Measurements from ENCODE around the gene SH3BP1.

SH3BP1 gene

DNA sequence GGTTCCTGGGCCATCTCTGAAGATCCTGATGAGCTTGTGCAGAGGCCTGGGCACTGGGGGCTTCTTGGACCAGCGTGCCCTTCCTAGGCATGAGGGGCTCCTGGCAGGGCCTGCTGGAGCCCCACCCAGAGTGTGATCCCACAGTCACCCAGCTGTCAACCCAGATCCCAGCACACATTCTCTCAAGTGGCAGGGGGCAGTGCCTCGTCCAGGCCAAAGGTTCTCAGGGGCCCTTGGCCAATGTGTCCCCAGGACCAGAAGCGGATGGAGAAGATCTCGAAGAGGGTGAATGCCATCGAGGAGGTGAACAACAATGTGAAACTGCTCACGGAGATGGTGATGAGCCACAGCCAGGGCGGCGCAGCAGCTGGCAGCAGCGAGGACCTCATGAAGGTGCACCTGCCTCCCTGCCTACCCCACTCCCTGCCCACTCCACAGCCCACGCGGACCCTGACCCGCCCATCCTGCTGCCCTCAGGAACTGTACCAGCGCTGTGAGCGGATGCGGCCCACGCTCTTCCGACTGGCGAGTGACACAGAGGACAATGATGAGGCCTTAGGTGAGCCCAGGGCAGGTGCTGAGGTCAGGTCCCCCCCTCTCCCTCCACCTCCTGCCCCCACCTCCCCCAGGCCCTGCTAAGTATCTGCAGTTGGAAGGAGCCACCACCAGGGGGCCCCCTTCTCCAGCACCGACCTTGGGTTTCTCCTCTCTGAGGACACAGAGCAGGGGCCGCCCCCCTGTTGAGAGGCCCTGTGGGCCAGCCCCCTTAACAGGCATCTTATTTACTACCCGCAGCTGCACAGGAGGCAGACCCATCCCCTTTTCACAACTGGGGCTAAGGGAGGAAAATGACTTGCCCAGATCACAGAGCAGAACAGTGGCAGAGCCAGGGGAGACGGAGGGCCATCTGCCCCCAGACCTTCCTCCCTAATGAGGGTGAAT lies 16.1 kb upstream of the SH3BP1 start:
- Histone ChIP-seq H3K27me3 (ENCODE audit: control insufficient read depth, insufficient read depth, low read length) (no peaks in the 10 kb centered on the region), H3K27ac (no peak overlapping the region), H3K79me2 (no peaks in the 10 kb centered on the region), H3K9me3 (ENCODE audit: control insufficient read depth, low read length) (no peaks in the 10 kb centered on the region), H3K4me3 (ENCODE audit: low read depth, low read length) (no peak overlapping the region), H2AFZ (no peak overlapping the region), H3K9ac (no peak overlapping the region), H3K4me2 (ENCODE audit: low read length) (no peak overlapping the region), H3K36me3 (ENCODE audit: control insufficient read depth, insufficient read depth, low read length) (no peaks in the 10 kb centered on the region), H3K4me1 (peaks cover 4% of the 10 kb centered on the region)
- TF ChIP-seq, protein P1, sequence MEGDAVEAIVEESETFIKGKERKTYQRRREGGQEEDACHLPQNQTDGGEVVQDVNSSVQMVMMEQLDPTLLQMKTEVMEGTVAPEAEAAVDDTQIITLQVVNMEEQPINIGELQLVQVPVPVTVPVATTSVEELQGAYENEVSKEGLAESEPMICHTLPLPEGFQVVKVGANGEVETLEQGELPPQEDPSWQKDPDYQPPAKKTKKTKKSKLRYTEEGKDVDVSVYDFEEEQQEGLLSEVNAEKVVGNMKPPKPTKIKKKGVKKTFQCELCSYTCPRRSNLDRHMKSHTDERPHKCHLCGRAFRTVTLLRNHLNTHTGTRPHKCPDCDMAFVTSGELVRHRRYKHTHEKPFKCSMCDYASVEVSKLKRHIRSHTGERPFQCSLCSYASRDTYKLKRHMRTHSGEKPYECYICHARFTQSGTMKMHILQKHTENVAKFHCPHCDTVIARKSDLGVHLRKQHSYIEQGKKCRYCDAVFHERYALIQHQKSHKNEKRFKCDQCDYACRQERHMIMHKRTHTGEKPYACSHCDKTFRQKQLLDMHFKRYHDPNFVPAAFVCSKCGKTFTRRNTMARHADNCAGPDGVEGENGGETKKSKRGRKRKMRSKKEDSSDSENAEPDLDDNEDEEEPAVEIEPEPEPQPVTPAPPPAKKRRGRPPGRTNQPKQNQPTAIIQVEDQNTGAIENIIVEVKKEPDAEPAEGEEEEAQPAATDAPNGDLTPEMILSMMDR (IDR thresholded peaks at IDR 0.05): peak; percentile 82

DNA sequence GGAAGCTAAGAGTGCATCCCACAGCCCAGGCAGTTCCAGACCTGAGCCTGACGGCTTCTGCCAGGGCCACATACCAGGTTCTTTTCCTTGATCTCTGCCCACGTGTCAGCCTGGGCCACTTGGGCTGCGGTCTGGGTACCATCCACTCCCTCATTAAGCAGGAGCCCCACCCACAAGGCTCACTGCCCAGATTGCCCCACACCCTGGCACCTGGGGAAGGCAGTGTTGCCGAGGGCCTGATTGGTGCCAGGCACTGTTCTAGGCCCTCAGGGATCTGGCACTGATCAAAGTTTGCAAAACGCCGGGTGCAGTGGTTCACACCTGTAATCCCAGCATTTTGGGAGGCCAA lies 15.5 kb upstream of the SH3BP1 start:
- Histone ChIP-seq H3K9ac (no peak overlapping the region), H3K27ac (no peak overlapping the region)

DNA sequence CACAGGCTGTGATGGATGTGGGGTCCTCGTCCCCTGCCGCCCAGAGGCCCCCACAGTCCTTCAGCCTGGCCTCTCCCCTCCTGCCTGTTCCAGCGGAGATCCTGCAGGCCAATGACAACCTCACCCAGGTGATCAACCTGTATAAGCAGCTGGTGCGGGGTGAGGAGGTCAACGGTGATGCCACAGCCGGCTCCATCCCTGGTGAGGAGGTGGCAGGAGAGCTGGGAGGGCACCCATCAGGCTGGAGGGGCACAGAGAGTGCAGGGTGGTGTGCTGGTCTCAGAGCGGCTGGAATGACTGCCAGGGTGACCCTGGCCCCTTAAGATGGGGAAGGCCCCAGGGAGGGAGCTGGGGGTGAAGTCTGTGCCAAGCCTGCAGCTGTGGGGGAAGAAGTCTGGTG lies 14.6 kb upstream of the SH3BP1 start:
- Histone ChIP-seq H3K27ac (no peak overlapping the region), H3K9ac (no peak overlapping the region)

More for the DNA sequence above, 15.5 kb upstream of the SH3BP1 start:
- H3K79me2 ChIP-seq: no peaks in the 10 kb centered on the region
- H3K4me2 ChIP-seq (ENCODE audit: low read length): no peak overlapping the region
- H3K27me3 ChIP-seq (ENCODE audit: control insufficient read depth, insufficient read depth, low read length): no peaks in the 10 kb centered on the region
- H3K4me3 ChIP-seq (ENCODE audit: low read depth, low read length): no peak overlapping the region
- TF ChIP-seq, protein P1 (IDR thresholded peaks at IDR 0.05): no peak
- H3K36me3 ChIP-seq (ENCODE audit: control insufficient read depth, insufficient read depth, low read length): no peaks in the 10 kb centered on the region
- H3K9me3 ChIP-seq (ENCODE audit: control insufficient read depth, low read length): no peaks in the 10 kb centered on the region
- H2AFZ ChIP-seq: no peak overlapping the region
- peaks cover 4% of the 10 kb centered on the region for H3K4me1 ChIP-seq

DNA sequence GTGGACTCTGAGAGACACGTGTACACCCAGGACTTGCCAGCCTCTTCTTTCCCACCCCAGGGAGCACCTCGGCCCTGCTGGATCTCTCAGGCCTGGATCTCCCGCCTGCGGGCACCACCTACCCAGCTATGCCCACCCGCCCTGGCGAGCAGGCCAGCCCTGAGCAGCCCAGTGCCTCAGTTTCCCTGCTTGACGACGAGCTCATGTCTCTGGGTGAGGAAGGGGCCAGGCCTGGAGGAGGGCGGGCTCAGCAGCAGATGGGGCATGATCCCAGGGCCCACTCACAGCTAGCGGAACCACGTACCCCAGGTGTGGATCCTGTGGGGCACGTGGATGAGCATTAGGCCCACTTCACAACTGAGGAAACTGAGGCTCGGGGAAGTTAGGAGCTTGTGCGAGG lies 13.7 kb upstream of the SH3BP1 start:
- TF ChIP-seq, protein P1 (IDR thresholded peaks at IDR 0.05): no peak
- Histone ChIP-seq H2AFZ (no peak overlapping the region), H3K36me3 (ENCODE audit: control insufficient read depth, insufficient read depth, low read length) (no peaks in the 10 kb centered on the region), H3K4me2 (ENCODE audit: low read length) (no peak overlapping the region), H3K27ac (no peak overlapping the region), H3K4me1 (peaks cover 4% of the 10 kb centered on the region), H3K4me3 (ENCODE audit: low read depth, low read length) (no peak overlapping the region), H3K27me3 (ENCODE audit: control insufficient read depth, insufficient read depth, low read length) (no peaks in the 10 kb centered on the region), H3K9ac (no peak overlapping the region), H3K79me2 (no peaks in the 10 kb centered on the region), H3K9me3 (ENCODE audit: control insufficient read depth, low read length) (no peaks in the 10 kb centered on the region)

More for the DNA sequence above, 14.6 kb upstream of the SH3BP1 start:
- H3K27me3 ChIP-seq (ENCODE audit: control insufficient read depth, insufficient read depth, low read length): no peaks in the 10 kb centered on the region
- no peaks in the 10 kb centered on the region for H3K36me3 ChIP-seq (ENCODE audit: control insufficient read depth, insufficient read depth, low read length)
- no peak overlapping the region for H2AFZ ChIP-seq
- TF ChIP-seq, protein P1 (IDR thresholded peaks at IDR 0.05): no peak
- H3K9me3 ChIP-seq (ENCODE audit: control insufficient read depth, low read length): no peaks in the 10 kb centered on the region
- no peak overlapping the region for H3K4me2 ChIP-seq (ENCODE audit: low read length)
- H3K4me3 ChIP-seq (ENCODE audit: low read depth, low read length): no peak overlapping the region
- H3K4me1 ChIP-seq: peaks cover 4% of the 10 kb centered on the region
- H3K79me2 ChIP-seq: no peaks in the 10 kb centered on the region

DNA sequence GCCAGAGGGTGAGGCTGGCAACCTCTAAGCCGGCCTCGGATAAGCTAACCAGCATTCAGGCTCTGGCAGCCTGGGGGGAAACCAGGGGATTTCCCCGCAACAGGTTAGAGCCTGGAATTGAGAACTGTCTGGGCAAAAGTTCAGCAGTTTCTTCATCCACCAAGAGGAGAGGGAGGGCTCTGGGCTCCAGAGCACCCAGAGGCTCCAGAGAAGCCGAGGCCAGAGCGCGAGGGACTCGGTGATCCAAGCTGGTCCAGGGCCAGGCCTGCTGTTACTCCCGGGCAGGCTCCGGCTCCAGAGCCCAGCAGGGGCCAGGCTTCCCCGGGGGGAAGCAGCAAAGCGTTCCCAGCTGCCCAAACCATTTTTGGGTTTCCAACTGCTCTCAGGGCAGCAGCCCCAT lies 13.3 kb upstream of the SH3BP1 start:
- Histone ChIP-seq H3K4me1 (peaks cover 4% of the 10 kb centered on the region), H3K4me3 (ENCODE audit: low read depth, low read length) (no peak overlapping the region), H3K27me3 (ENCODE audit: control insufficient read depth, insufficient read depth, low read length) (no peaks in the 10 kb centered on the region), H3K9me3 (ENCODE audit: control insufficient read depth, low read length) (no peaks in the 10 kb centered on the region), H3K36me3 (ENCODE audit: control insufficient read depth, insufficient read depth, low read length) (no peaks in the 10 kb centered on the region), H3K27ac (no peak overlapping the region), H2AFZ (no peak overlapping the region), H3K79me2 (no peaks in the 10 kb centered on the region), H3K9ac (no peak overlapping the region), H3K4me2 (ENCODE audit: low read length) (no peak overlapping the region)
- TF ChIP-seq, protein P1 (IDR thresholded peaks at IDR 0.05): no peak
